GM19463 (cell line): ENCODE data around the gene FAH.
"Not testable (repeated sequence)": the region's sequence is repeated elsewhere in the genome, so short reads cannot be mapped to it uniquely, and the experiment has no call there.

Source experiments
- ATAC-seq: cut with Tn5 transposase; IDR thresholded peaks from one replicate; pipeline ENCODE4 v1.9.1; 2021; ENCODE audit warnings: mild to moderate bottlenecking, moderate library complexity; ENCODE audit not compliant: unreplicated experiment

FAH gene

GRCh38 chr15:80152896-80153876 lies at the start of gene FAH:
FAH (plus strand) TSS chr15:80152999; CDS start chr15:80153055, 56 bp downstream.
- peak; percentile 42 for ATAC-seq

GRCh38 chr15:80105193-80105592 lies 47.6 kb upstream of the FAH start:
- ATAC-seq, result no peak

GRCh38 chr15:80105595-80105994 lies 47.2 kb upstream of the FAH start:
- no peak for ATAC-seq

- ATAC-seq, result no peak
Measured at GRCh38 chr15:80106051-80106450, 46.7 kb upstream of the FAH start.

GRCh38 chr15:80107204-80107603 lies 45.6 kb upstream of the FAH start:
- no peak for ATAC-seq

GRCh38 chr15:80107774-80108173 lies 45.0 kb upstream of the FAH start:
- no peak for ATAC-seq

- no peak for ATAC-seq
Measured at GRCh38 chr15:80109388-80109787, 43.4 kb upstream of the FAH start.

GRCh38 chr15:80110920-80111319 lies 41.9 kb upstream of the FAH start:
- no peak for ATAC-seq

- no peak for ATAC-seq
Measured at GRCh38 chr15:80114114-80114513, 38.7 kb upstream of the FAH start.

- ATAC-seq, result no peak
Measured at GRCh38 chr15:80115021-80115420, 37.8 kb upstream of the FAH start.

GRCh38 chr15:80118956-80119355 lies 33.8 kb upstream of the FAH start:
- no peak for ATAC-seq

- no peak for ATAC-seq
Measured at GRCh38 chr15:80120636-80121035, 32.2 kb upstream of the FAH start.

- ATAC-seq, result no peak
Measured at GRCh38 chr15:80121546-80121945, 31.3 kb upstream of the FAH start.

- no peak for ATAC-seq
Measured at GRCh38 chr15:80123034-80123433, 29.8 kb upstream of the FAH start.

GRCh38 chr15:80127253-80127652 lies 25.5 kb upstream of the FAH start:
- ATAC-seq, result not testable (repeated sequence)

GRCh38 chr15:80127911-80128310 lies 24.9 kb upstream of the FAH start:
- ATAC-seq, result no peak

- no peak for ATAC-seq
Measured at GRCh38 chr15:80132382-80132781, 20.4 kb upstream of the FAH start.

GRCh38 chr15:80136854-80137253 lies 15.9 kb upstream of the FAH start:
- ATAC-seq, result no peak

GRCh38 chr15:80138961-80139360 lies 13.8 kb upstream of the FAH start:
- no peak for ATAC-seq

GRCh38 chr15:80140909-80141308 lies 11.9 kb upstream of the FAH start:
- no peak for ATAC-seq

- no peak for ATAC-seq
Measured at GRCh38 chr15:80141916-80142598, 10.7 kb upstream of the FAH start.

- no peak for ATAC-seq
Measured at GRCh38 chr15:80142646-80143045, 10.2 kb upstream of the FAH start.
